HG03103 (cell line): Measurements from ENCODE around the gene ARPP21.
"Not testable (repeated sequence)": the region's sequence is repeated elsewhere in the genome, so short reads cannot be mapped to it uniquely, and the experiment has no call there.

Experiments
- ATAC-seq: cut with Tn5 transposase; IDR thresholded peaks from one replicate; pipeline ENCODE4 v1.9.1; 2021; ENCODE audit warnings: low read depth; ENCODE audit not compliant: unreplicated experiment

Gene ARPP21

DNA sequence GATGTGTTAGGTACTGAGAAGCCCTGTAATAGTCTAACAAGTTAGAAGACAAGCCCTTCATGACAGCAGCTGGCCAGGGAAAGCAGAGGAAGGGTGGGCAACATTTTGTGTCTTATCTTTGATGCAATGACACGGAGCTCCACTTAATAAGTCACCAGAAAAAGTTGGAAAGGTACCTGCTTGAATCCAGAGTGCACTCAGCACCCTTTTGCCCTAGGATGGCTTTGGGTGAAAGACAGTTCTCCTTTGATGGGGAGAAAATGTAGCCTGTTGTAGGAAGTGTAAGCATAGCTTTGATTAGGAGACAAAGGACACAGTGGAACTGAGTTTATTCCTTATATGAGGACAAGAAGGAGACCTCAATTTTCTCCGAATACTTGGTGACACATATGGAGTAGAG is 137.0 kb downstream of the ARPP21 start:
- no peak for ATAC-seq

DNA sequence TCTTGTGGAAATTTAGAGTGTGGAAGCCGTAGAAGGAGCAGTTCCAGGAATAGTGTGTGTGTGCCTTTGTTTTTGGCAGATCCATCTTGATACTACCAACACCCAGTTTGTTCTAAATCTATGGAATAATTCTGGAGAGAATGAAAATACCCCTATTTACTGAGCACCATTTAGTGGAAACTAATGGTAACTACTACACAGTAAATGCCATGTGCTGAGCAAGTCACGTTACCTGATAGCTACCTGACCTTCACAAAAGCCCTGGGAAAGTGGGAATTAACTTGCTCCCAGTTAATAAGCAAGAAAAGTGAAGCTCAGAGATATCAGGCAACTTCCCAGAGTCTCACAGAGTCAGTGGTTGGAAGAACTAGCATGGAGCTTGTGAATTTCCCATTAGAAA is 137.7 kb downstream of the ARPP21 start:
- no peak for ATAC-seq

DNA sequence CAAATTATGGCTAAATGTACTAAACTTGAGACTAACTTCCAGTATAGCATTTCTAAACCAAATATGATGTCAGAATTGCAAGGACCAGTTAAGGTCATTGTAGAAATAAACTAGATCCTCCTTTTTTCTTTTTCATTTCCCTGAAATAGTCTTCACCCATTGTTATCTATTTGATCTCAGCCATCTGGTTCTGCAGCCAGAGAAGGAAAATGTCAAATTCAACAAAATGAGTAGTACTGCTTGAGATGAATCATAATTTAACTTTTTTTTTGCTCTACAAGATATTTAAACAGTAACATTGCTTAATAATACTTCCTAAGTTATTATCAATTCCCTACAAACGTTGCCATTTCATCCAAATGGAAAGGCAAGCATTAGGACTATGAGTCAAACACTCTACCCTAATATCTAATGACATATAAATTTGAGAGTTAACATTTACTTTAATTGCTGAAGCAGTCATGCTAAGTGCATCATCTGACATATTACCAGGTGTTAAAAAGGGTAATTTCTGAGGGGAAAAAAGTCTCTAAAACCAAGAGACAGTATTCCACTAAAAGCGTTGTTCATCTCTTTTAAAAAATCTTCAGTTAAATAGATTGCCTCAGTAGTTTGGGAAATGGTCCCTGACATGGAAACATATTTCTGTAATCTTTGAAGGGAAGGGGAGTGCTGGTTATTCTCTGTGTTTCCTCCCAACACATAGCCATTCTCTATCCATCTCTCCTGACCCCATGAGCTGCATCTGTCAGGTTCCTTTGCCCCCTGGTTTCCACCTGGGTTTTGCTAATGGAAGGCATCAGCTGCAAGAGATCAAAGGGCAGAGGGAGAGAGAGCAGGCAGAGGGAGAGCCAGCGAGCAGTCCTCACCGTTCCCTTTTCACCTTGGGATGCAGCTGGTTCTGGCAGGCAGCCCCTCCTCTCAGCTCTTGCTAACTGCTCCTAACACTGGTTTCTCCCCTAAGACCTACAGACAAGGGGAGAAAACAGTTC is 138.5 kb downstream of the ARPP21 start:
- no peak for ATAC-seq

DNA sequence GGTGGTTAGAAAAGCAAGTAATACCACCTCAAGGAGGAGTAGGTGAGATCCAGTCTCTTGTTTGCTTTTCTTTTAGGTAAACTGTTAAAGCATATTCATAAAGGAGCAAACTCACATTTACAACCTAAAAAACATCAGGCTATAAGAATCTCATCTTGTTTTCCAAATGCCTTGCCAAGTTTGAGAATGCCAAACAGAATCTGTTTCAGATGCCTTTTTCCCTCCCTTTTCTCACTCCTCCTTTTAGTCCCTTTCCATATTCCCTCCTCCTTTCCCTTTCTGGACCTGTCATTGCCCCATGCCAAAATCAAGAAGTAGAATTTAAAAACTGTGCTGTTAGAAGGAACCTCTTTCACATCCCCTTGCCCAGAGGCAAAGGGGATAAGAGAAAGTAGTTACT is 140.3 kb downstream of the ARPP21 start:
- no peak for ATAC-seq

DNA sequence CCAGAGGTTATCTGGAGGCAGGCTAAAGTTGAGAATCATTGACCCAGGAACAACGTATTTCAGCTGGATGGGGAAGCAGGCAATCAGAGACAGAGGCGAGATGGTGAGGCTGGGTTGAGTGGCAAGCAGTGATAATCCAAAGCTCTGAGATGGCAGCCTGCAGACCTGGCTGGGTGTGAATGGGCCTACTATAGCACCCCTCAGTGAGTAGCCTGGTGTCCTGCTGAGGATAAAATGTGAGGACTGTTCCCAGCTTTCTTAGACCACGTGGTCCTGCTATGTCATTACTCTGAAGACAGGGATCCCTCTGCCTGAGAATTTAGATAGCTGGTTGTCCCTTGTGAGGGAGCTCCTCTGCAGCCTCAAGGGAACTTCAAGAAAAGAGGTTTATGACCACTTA is 141.5 kb downstream of the ARPP21 start:
- ATAC-seq = no peak

DNA sequence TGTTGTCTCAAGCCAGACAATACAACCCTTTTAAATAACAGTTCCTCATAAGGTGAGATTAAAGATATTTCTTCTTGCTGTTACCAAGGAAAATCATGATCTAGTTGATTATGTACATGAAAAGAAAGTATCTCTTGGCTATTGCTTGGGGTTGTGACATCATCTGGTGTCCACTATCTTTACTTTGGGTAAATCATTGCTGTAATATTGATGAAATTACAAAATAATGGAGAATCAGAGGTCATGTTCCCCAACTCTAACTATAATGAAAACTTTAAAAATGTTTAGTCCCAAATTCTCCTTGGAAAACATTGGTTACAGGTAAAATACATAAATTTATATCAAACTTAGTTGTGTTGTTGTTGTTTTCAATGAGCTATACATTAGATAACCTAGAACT is 142.2 kb downstream of the ARPP21 start:
- ATAC-seq = no peak

DNA sequence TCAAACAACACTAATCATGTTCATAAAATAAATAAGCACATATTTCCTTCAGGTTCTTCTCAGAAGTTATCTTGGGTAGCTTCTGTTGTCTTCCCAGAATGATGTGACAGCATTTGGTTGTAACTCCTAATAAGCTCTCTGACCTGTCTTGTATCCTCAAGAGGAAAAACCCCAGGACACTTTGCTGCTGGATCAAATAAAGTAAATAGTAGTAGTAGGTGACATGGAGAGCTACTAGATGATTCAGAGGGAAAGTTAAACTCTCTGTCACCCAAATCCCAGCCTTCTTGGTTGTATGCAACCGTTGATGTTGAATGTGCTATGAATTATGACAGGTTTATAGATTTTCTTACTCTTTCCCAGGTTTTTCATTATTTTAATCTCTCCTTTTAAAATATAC is 143.0 kb downstream of the ARPP21 start:
- no peak for ATAC-seq

DNA sequence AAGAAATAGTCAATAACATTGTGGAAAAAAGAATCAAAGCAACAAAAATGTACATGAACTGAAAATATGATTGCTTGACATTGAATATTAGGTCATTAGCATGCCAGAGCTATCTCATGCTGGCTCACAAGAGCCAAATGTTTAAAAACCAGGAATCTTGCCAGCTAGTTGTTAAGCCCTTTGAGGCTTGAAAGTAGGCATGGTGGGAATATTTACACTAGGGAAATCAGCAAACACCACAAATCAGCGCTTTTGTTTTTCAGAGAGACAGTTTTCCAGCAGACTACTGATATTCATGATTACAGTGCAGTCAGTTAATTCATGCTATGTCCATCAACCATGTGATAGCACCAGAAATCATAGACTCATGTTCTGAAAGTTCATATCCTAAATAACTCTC is 144.8 kb downstream of the ARPP21 start:
- ATAC-seq = no peak

DNA sequence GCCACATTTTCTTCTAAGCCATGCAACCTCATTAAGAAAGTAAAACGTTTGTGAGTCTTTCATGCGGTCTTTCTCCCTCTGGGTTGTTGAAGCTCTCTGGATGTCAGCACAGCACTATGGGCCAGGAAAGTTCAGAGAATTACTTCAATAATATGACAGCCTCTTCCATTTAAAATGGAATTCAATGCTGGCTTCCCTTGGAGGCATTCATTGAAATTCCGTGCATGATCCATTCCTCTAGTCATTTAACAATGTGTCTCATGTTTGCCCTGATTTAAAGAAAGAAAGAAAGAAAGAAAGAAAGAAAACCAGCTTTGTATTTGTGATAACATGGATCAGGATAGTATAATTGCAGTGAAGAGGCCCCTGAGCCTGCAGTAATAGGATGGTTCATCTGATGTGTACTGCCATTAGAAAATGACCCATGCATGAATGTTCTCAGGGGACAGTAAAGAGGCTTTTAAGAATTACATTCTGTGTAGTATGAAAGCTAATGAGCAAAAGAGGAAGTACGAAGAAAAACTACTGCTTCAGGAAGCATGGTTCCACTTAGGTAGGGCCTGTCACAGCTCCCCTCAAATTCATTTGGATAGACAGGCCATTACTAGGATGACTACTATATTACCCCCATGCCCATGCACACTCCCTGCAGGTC is 146.0 kb downstream of the ARPP21 start:
- no peak for ATAC-seq

DNA sequence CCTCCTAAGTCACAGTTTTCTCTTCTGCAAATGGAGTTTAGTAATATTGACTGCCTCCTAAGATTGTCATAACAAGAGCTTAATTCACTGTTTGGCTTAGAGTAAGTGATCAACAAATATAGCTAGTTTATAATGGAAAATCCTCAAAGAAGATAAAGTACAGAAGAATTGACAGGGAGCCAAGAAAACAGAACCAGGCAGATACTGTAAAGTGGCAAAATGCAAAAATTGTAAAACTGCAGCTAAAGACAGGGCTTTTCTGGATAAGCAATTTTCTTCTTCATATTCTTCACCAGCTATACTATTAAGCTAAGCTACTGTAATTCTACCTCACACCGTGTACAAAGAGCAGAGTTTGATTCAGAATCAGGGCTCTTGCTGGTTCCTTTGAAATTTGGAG is 148.6 kb downstream of the ARPP21 start:
- ATAC-seq = no peak

DNA sequence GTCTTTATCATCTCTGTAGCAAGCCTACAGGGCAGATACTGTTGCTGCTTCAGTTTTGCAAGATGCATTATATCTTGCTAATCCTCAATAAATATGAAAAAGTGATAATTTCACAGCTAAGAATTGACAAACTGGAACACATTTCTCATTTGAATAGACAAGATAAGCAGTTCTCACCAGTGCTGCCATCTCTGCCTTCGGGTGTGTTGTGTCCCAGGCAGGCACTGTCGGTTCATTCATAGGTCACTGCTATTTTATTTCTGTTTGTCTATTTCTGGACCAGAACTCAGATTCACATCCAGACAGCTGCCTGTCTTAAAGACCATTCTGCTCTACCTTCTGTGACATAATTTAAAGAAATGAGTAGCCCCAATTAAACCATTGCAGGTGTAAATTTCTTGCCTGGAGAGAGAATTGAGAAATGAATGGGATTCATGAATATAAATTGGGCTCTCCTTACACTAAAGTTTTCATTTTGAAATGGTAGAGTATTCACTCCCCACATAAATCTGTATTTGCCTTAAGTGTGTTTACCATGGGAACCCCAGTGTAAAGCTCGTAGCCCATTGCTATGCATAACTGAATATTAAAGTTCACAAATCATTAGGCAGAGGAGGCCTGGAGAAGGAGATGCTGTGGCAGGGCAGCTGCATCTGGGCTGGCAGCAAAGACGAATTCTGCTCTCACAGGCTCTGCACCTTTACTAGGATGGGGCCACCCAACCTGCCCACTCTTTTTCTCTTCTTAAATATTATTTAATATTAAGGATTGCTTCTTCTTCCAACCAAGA is 149.9 kb downstream of the ARPP21 start:
- no peak for ATAC-seq

DNA sequence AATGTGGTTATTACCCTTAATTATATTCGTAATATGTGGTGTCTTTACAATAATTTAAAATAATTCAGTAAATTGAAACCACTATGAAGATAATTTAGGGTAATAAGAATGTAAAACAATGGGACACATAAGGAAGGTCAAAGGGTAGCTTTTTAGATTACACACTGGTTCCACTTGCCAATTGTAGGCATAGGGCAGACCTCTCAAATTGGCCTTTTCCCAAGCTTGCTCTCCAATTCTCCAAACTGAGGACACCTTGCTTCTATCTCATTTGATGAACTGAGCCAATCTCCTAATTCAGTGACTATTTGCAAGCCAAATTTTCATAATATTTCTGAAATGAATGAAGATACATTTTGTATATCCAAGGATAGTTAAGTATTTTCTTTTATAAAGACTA is 151.4 kb downstream of the ARPP21 start:
- no peak for ATAC-seq

DNA sequence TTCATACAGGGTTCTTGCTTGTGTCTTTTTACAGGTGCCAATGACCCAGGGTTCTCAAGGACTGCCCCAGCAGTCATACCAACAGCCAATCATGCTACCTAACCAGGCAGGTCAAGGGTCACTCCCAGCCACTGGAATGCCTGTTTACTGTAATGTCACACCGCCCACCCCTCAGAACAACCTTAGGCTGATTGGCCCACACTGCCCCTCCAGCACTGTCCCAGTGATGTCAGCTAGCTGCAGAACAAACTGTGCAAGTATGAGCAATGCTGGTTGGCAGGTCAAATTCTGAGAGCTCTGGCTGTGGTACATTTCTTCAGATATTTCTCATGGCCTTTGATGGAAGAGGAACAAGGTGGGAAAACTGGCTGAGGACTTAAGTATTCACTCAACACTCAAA is 154.3 kb downstream of the ARPP21 start:
- no peak for ATAC-seq

DNA sequence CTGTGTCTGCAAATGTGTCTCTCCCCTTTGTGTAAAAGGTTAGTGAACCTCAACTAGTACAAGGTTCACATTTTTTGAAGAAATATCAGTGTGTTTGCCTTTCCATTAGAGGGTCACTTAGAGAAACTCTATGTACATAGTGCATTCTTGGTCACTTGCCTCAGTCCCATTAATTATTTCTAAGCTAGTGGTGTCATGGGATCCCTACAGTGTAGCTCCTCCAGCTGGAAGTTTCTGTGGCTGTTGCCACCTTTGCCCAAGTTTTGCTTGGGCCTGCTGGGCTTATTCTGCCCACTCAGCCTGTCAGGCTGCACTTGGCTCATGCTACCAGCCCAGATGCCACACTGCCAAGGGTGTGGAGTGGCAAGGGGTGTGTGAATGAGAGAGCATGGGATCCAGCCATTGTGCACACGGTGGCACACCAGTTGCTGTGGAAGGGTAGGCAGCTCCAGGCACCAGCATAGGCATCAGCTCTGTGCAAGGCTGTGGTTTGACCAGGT is 161.7 kb downstream of the ARPP21 start:
- ATAC-seq = no peak

DNA sequence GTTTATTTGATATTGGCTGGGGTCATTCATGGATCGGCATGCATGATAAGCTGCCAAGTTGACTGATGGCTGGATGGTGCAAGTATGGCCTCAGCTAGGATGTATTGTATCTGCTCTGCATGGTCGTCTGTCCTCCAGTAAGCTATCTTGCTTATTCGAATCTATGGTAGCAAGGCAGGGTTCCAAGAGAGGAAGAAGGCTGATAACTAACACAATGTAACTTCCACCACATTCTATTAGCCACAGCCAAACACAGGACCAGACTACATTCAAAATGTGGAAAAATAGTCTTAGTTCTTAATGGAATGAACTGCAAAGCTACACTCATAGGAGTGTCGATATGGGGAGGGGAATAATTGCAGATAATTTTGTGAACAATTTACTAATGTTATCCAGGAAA is 175.2 kb downstream of the ARPP21 start:
- no peak for ATAC-seq

DNA sequence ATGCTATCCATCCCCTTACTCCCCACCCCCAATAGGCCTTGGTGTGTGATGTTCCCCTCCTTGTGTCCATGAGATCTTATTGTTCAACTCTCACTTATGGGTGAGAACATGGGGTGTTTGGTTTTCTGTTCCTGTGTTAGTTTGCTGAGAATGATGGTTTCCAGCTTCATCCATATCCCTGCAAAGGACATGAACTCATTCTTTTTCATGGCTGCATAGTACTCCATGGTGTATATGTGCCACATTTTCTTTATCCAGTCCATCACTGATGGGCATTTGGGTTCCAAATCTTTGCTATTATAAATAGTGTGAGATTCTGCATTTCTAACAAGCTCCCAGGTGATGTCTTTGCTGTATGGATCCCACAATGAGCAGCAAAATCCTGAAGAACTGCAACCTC is 176.5 kb downstream of the ARPP21 start:
- not testable (repeated sequence) for ATAC-seq

DNA sequence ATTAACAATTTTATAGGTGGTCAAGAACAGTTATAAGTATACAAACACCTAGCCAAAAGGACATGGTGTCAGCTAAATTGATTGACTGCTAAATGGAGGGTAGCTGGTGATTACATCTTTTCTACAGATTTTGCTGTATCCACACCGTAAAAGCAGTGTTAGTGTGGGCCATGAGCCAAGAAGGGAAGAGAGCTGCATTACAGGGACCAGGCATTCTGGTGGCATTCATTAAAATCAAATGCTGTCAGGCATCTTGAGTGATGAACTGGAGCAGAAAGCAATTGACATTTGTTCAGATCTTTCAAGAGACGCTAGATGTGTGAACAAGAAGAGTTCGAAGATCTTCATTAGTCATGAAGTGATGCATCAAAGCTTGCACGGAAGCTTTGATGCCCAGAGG is 177.9 kb downstream of the ARPP21 start:
- no peak for ATAC-seq

DNA sequence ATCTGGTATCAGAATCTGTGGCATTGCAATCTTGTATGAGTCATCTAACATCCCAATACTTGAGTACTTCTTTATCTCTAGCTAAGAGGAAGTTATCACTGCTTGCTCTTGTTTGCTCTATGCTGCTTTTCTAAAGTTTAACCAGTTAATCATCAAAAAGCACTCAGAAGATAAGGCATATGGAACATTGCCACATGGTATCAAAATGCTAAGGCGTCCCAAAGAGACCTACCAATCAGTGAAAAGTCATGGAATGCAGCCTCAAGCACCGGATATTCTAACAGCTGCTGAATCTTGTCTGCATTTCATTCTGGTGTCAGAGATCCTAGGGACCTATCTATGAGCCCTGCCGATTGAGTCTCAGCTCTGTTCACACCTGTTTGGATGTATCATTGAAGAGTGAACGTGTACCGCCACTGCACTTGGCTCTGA is 192.8 kb downstream of the ARPP21 start:
- ATAC-seq = no peak
